Endothelial cell of hepatic sinusoid (primary cell): ENCODE data around the gene TCEANC2.
"Not testable (repeated sequence)": the region's sequence is repeated elsewhere in the genome, so short reads cannot be mapped to it uniquely, and the experiment has no call there.

Experiments used
- in situ Hi-C: cut with HindIII; loops from 2 replicates; pipeline ENCODE4 v1.10.0; 2017; ENCODE audit warnings: low sequenced_read_pairs

The TCEANC2 gene

DNA sequence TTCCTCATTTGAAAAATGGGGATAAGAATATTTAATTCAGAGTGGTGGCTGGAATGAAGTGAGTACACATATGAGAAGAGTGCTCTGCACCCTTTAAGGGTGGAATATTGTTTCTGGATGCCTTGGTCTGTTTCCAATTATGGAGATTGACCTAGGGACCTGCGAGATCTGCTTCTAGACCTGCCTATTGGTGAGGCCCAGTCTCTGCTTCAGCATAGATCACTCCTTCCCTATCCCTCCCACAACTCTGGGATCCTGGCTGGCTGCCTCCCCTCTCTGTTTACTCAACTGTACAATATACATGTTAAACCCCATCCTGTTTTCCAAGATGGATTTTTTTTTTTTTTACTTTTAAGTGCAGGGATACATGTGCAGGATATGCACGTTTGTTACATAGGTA lies 29.1 kb upstream of the TCEANC2 start:
- in situ Hi-C loops: no loop called here

- in situ Hi-C loops: not testable (repeated sequence)
Measured at GRCh38 chr1:54024811-54025210, 28.6 kb upstream of the TCEANC2 start.

DNA sequence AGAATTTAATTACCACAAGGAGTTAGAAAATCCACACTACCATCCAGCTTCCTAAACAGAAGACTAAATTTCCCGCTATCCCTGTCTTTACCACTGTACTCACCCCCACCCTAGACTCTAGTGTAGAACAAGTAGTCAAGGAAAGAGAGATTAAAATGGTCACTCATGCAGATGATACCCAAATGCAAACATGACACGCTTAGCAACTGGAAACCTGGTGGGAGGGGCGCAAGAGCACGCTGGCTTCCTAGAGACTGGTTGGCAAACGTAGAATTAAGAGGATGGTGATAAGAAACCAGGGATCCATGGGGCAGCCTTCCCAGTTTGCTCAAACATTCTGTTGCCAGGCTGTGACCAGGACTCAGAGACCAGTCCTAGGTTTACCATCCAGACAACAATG lies 25.6 kb upstream of the TCEANC2 start:
- in situ Hi-C loops: no loop called here

DNA sequence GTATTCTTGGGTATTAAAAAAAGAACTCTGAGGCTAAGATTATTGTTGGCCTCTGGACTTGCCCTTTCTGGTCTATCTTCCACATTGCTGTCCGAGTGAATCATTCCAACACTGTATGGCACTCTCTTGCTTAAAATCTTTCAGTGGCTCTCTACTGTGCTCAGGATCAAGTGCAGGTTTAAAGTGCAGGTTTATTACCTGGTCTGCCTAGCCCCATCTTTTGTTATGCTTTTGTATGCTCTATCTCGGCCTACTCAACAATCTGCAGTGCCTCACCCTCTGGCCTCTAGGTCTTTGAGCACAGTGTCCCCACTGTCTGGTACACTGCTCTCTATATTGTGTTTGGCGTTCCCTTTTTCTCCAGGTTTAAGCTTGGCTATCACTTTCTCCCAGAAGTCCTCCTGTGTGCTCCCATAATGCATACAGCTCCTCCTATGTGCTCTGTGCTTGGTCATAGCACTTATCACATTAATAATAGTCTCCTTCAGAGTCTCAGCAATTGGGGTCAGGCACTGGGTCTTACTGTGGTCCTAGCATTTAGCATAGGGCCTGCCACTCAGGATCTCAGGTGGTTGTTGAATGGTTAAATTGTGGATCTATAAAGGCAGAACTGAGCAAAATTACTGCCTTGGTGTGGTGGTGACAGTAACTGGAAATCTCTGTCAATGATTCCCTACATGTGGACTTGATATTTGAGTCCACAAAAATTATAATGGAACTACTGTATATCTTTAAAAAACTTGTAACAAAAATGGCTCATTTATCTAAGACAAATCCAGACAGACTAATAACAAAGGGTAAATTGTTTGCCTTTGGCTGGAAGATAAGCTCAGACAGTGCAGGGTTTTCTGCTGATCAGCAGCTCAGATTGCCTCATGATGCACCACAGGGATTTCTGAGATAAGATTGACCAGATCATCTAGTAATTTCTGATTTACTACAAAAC lies 24.8 kb upstream of the TCEANC2 start:
- in situ Hi-C loops: no loop called here

DNA sequence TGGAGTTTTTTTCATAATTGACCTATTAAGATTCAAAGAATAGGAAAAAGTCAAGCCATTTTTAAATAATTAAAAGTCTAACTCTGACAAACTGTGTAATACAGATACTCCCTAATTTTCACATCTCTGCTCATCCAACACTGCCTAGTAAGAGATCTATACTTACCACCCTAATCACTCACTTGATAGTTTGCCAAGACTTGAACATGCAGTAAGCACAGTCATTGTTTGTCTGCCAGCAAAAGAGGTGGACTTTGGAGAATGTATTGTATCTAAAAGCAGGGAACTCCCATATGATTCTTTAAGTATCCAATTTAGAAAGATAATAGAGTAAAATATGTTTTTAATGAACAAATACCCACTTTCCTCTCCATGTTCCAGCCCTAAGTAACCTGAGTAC lies 15.9 kb upstream of the TCEANC2 start:
- in situ Hi-C loops: no loop called here

- in situ Hi-C loops: loop anchor here (5.0 kb wide), 1 partner anchor 50 kb away; no protein-coding TSS in a partner anchor
Measured at GRCh38 chr1:54041806-54042205, 11.6 kb upstream of the TCEANC2 start.

- in situ Hi-C loops: no loop called here
Measured at GRCh38 chr1:54045496-54045895, 7.9 kb upstream of the TCEANC2 start.

- in situ Hi-C loops: no loop called here
Measured at GRCh38 chr1:54046671-54047383, 6.6 kb upstream of the TCEANC2 start.

DNA sequence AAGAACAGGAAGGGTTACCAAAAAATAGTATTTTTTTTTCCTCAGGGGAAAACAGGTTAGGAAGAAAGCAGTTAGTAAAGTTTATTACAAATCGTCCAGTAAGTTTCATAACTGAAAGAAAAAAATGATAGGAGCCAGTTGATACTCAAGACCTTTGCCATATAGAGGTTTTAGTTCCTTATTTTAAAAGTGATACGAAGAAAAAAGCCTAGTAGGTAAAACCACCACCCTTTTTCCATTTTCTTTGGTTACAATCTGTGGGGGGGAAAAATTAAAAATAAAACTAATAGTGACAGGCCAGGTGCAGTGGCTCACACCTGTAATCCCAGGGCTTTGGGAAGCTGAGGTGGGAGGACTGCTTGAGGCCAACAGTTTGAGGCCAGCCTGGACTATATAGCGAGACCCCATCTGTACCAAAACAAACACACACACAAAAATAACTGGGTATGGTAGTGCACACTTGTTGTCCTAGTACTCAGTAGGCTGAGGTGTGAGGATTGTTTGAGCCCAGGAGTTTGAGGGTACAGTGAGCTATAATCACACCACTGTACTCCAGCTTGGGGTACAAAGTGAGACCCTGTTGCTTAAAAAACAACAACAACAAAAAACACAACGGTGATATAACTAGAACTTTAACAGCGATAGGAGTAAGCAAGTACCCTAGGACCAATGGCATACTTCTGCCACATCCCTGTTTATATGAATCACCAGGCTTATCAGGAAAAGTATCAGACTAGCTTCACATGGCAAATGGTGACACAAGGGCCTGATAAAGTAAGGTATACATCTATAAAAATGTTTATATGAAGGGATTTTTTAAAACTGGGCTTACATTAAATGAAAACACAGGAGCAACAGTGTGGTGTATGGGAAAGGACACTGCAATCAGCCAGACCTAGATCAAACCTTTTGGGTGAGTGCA lies 5.8 kb upstream of the TCEANC2 start:
- in situ Hi-C loops: no loop called here

DNA sequence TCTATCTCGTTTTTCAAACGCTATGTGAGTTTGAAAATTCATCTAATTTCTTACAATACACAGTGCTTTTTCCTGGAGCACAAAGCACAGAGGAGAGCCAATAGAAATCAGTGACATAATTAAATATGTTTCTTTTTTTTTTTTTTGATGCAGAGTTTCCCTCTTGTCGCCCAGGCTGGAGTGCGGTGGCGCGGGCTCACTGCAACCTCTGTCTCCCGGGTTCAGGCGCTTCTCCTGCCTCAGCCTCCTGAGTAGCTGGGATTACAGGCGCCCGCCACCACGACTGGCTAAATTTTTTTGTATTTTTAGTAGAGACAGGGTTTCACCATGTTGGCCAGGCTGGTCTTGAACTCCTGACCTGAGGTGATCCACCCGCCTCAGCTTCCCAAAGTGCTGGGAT lies 3.0 kb upstream of the TCEANC2 start:
- in situ Hi-C loops: not testable (repeated sequence)

DNA sequence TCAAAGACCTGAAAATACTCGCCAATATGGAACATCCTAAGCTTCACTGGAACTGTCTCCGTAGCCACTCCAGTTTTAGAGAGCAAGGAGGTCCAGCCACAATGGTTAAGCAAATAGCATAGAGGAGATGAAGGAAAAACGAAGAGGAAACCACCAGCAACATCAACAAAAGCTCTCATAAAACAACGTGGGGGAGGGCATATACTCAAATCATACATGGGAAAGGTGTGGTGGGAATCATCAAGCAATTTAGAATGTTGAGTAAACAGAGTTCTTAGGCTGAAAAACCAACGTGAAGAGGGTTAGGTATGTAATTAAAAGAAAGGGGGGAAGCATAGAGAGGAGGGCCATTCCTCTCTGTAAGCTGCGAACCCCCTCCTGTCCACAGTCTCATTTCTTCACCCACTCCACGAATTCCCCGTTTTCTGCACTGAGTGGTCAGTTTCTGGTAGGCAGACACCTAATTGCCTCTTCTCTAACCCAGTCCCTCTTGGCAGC lies 1.4 kb upstream of the TCEANC2 start:
- in situ Hi-C loops: no loop called here

DNA sequence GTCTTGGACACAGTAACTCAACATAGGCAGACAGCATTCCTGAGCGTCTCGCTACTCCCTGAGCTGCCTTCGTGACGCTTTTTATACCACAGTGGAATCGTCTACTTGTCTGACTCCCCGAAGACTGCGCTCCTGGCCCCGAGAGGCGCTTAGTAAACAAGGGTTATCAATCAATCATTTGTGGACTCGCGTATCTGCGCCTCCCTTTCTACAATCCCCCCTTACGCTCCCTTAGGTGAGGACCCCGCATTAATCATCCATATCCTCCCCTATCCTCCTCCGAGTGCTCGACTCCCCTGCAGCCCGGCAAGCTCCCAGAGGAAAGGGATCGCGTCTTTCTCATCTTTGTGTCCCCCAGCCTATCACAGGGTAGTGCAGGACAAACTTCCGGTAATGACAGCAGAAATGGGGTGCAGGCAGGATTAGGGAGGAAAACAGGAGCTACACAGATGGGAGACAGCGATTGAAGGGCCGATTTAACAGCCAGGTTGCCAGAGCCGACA lies 926 bp upstream of the TCEANC2 start:
- in situ Hi-C loops: no loop called here

DNA sequence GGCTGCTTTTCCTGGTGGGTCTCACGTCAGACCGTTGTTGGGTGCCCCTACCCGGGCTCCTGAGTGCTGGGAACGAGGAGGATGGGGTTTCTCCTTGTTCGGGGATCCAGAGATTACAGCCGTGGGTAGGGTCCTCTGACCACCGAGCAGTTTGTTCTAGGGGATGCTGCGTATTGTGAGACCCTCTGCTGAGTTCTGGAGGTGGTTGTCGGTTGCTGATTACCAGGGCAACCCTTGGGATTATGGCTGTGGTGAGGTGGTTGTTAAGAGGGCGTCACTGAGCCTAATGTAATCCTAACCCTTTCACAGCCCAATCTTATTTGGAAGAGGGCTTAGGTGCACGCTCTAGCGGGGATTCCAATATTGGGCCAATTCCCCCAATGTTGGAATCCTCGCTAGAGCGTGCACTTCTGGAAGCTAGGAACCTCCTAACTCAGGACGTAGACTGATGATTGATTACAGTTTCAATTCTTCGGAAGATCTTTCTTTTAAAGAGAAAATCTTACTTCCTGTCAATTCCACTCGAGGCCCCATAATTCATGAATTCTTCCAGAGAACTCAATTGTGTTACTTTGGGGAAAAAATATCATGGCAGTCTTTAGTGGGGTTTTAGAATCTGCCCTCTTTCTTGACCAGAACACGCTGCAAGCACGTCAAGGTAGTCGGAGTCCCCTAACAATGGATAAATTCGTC lies 483 bp downstream of the TCEANC2 start:
- in situ Hi-C loops: no loop called here

DNA sequence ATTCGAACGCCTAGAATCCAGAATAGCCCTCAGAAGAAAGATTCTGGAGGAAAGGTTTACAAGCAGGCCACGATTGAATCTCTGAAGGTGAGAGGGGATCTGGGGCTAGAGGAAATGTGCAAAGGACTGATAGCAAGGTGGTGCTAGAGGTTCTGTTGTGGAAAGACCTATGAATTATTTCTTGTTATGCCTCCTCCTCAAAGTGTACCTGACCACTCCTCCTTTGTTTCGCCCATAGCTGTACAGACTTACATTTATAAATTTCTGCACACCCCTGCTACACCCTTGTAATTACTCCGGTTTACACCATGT lies 986 bp downstream of the TCEANC2 start:
- in situ Hi-C loops: no loop called here

DNA sequence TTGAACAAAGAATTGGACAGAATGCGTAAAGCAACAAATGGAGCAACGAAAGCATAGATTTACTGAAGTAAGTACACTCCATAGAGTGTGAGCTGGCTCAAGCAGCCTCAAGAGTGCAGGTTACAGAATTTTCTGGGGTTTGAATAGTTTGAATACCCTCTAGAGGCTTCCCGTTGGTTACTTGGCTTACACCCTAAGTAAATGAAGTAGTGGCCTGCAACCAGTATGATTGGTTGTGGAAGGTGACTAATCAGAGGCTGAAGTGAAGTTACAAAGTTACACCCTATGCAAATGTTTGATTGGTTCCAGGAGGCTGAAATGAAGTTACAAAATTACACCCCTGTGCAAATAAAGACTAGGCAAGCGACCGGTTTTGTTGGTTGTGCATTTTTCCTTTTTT lies 10.9 kb downstream of the TCEANC2 start:
- in situ Hi-C loops: no loop called here

DNA sequence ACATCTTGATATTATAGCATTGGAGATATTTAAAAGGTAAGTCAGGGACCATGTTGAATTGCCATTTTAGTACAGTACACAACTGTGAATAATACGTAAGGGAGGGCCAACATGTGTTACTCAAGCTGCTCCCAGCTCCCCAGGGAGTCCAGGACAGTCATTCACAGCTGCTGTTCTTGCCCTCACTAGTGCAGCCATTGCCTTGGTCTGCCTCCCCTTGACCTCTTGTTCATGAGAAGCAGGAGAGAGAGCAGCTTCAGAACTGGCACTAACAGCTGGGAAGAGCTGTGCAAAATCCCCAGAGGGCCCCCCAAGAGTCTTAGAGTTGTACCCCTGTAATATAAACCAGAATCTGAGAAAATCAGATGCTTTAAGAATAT lies 16.4 kb downstream of the TCEANC2 start:
- in situ Hi-C loops: loop anchor here (5.0 kb wide), 1 partner anchor 43 kb away; no protein-coding TSS in a partner anchor

- in situ Hi-C loops: loop anchor here (5.0 kb wide), 1 partner anchor 42 kb away; no protein-coding TSS in a partner anchor
Measured at GRCh38 chr1:54070171-54070837, 16.9 kb downstream of the TCEANC2 start.

DNA sequence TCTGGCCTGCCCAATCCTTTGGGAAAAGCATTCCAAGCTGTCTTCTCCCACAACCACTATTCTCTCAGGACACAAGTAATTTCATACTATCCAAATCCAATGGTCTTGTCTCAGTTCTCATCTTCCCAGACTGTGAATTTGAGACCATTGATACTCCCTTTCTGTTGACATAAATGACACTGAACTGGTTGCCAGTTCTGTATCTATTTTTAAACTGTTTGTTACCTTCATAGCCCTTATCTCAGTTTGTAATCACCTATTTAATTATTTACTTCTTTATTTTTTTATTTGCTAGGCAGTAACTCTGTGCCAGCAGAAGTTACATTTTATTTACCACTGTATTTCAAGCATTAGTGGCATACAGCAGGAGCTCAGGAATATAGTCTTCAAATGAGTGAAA lies 24.0 kb downstream of the TCEANC2 start:
- in situ Hi-C loops: no loop called here

GRCh38 chr1:54080598-54081049 lies 27.2 kb downstream of the TCEANC2 start:
- in situ Hi-C loops: no loop called here
